Type B pancreatic cell (in vitro differentiated cells): ENCODE results near the gene UMODL1. TPM values are rescaled to one million over a fixed set of nuclear protein-coding genes. Genes with fewer than 3 reads are reported as not detected.

ENCODE experiments used
- DNase-seq: peaks from one replicate; pipeline ENCODE4 v3.0.0; 2021; ENCODE audit warnings: mixed read lengths; ENCODE audit not compliant: unreplicated experiment; ENCODE audit errors: extremely low spot score
- H3K27ac Mint-ChIP-seq: 2 replicates; pipeline ENCODE4 v1.8.0; 2021; ENCODE audit warnings: mild to moderate bottlenecking, mixed read lengths
- H3K27me3 Mint-ChIP-seq: 2 replicates; pipeline ENCODE4 v1.8.0; 2021; ENCODE audit warnings: mixed read lengths
- H3K36me3 Mint-ChIP-seq: 2 replicates; pipeline ENCODE4 v1.8.0; 2021; ENCODE audit warnings: mixed read lengths
- H3K4me1 Mint-ChIP-seq: one replicate; pipeline ENCODE4 v1.8.0; 2021; ENCODE audit warnings: mixed read lengths; ENCODE audit not compliant: unreplicated experiment
- H3K4me3 Mint-ChIP-seq: 2 replicates; pipeline ENCODE4 v1.8.0; 2021; ENCODE audit warnings: mild to moderate bottlenecking, mixed read lengths
- H3K9me3 Mint-ChIP-seq: 2 replicates; pipeline ENCODE4 v1.8.0; 2021; ENCODE audit warnings: mixed read lengths
- total RNA-seq: library from RNA; stranded (reverse); gene quantifications from 2 replicates; pipeline ENCODE4 v1.2.1, GENCODE V29; 2021; ENCODE audit warnings: low replicate concordance
- TF ChIP-seq, protein P1 (sequence below): fragments of 200-600 bp; sonication (generic); conservative IDR thresholded peaks from 2 replicates; pipeline ENCODE4 v1.5.0; 2021; ENCODE audit warnings: antibody characterized with exemption, mild to moderate bottlenecking

UMODL1 gene
- total RNA-seq, 1 donor from 2014 or later: 0.36 TPM

DNA sequence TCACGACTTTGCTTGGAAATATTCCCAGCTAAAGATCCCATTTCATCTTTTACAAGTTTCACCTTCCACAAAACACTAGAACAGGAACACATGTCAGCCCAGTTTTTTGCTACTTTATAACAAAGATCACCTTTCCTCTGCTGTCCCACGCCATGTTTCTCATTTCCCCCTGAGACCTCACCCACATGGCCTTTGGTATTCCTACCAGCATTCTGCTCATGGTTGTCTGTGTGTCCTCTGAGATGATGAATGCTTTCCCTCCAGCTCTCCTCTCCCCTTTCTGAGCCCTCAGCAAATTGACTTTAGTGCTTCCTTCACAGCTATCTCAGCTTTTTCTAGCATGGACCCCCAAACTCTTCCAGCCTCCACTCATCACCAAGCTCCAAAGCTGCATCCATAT, 115.5 kb downstream of the UMODL1 start:
- H3K4me1 Mint-ChIP-seq: peaks cover 2% of the 10 kb centered on the region
- H3K36me3 Mint-ChIP-seq: no peaks in the 10 kb centered on the region
- TF ChIP-seq, protein P1, sequence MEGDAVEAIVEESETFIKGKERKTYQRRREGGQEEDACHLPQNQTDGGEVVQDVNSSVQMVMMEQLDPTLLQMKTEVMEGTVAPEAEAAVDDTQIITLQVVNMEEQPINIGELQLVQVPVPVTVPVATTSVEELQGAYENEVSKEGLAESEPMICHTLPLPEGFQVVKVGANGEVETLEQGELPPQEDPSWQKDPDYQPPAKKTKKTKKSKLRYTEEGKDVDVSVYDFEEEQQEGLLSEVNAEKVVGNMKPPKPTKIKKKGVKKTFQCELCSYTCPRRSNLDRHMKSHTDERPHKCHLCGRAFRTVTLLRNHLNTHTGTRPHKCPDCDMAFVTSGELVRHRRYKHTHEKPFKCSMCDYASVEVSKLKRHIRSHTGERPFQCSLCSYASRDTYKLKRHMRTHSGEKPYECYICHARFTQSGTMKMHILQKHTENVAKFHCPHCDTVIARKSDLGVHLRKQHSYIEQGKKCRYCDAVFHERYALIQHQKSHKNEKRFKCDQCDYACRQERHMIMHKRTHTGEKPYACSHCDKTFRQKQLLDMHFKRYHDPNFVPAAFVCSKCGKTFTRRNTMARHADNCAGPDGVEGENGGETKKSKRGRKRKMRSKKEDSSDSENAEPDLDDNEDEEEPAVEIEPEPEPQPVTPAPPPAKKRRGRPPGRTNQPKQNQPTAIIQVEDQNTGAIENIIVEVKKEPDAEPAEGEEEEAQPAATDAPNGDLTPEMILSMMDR: no peak
- H3K27ac Mint-ChIP-seq: no peak overlapping the region
- peaks cover 15% of the 10 kb centered on the region for H3K9me3 Mint-ChIP-seq
- no peak for DNase-seq
- peaks cover 2% of the 10 kb centered on the region for H3K27me3 Mint-ChIP-seq
- no peak overlapping the region for H3K4me3 Mint-ChIP-seq

DNA sequence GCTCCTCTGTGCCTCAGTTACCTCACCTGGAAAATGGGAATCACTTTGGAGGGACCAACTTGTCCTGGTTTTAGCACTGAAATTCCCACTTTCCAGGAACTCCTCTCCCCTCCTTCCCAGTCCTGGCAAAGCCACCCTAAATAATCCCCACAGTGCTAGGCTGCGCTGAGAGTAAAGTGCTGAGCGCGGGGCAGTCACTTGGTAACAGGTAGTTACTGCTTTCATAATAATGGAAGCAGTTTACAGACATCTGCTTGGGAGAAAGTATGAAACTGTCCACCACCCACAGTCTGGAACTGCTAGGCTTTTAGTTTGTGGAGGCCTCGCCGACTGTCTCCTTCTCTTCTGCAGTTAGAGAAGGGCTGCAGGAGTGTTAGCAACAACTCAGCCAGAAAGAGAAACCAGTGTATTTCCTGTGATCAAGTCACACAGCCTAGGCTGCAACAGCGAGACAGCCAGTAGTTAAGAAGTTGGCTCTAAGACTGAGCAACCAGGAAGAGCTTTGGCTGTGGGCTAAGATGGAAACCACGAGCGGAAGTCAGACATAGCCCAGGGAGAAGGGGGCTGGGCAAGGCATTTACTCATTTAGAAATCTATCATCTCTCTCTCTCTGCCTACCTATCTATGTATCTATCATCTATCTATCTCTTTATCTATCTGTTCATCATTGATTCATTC, 117.0 kb downstream of the UMODL1 start:
- Mint-ChIP-seq H3K27ac (no peak overlapping the region), H3K4me1 (peaks cover 11% of the 10 kb centered on the region), H3K36me3 (no peaks in the 10 kb centered on the region), H3K27me3 (peaks cover 9% of the 10 kb centered on the region), H3K4me3 (no peak overlapping the region), H3K9me3 (peaks cover 15% of the 10 kb centered on the region)
- no peak for DNase-seq
- TF ChIP-seq, protein P1: no peak

DNA sequence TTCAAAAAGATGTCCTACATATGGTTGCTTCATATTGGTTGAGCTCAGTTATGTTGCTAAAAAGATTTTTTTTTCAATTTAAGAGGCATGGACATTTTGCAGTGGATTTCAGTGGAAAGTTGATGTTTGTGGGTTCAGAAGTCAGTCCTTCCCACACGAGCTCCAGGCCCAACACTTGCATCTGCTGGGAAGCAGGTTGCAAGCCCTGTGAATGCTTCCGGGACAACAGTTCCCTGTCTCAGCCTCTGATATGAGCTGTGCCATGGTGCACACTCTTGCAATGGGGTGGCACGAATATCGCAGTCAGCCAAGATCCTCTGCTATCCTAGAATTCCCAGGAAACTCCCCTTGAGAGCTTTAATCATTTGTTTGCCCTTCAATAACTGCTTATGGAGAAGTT, 117.5 kb downstream of the UMODL1 start:
- Mint-ChIP-seq H3K4me3 (no peak overlapping the region), H3K36me3 (no peaks in the 10 kb centered on the region), H3K27me3 (peaks cover 9% of the 10 kb centered on the region), H3K9me3 (peaks cover 15% of the 10 kb centered on the region), H3K4me1 (peaks cover 11% of the 10 kb centered on the region), H3K27ac (no peak overlapping the region)
- TF ChIP-seq, protein P1: no peak
- no peak for DNase-seq

DNA sequence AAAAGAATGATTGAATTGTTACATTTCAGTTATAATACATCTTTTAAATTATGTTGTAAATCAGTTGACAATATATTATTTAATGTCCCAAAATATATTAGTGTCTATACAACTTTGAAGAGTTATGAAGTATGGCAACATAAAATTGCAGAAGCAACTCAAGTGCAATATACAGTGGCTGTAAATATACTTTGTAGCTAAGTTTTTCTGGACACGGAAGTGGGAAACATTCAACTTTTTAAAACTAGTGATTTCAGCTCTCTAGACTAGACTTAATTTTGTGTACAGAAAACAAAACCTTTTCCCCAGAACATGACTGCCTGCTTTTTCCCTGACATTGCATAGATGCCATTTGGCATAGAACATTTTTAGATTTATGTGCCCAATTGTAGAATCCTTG, 118.3 kb downstream of the UMODL1 start:
- Mint-ChIP-seq H3K9me3 (peaks cover 15% of the 10 kb centered on the region), H3K27ac (no peak overlapping the region), H3K4me3 (no peak overlapping the region), H3K4me1 (peaks cover 11% of the 10 kb centered on the region), H3K27me3 (peaks cover 9% of the 10 kb centered on the region), H3K36me3 (no peaks in the 10 kb centered on the region)
- TF ChIP-seq, protein P1: no peak
- no peak for DNase-seq

DNA sequence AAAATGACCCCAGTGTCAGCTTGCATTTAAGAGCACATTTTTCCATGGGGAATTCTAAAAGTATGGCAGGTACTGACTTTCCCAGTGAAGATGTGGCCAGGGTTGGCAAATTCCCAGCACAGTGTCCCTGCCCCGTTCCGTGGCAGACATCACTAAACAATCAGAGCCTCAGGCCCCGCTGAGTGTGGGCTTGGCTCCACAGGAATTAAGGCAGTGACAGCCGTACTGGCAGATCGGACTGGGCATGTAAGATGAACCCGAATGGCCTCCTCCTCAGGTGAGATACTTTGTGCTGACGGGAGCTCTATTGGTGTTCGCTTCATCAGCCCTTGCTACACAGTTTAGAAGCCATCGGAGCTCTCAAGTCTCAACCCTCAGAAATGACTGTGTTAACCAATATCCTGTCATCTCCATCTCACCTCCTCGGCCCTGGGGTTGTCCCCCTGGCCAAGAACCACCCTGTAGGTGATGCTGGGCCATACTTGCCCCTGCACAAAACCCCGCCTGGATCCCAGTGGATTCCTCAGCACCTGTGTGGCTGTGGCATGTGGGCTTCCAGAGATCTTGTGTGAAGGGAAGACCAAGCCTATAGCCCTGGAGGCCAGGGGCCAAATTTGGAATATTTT, 118.9 kb downstream of the UMODL1 start:
- no peak overlapping the region for H3K4me3 Mint-ChIP-seq
- peaks cover 9% of the 10 kb centered on the region for H3K27me3 Mint-ChIP-seq
- H3K4me1 Mint-ChIP-seq: peaks cover 11% of the 10 kb centered on the region
- peaks cover 15% of the 10 kb centered on the region for H3K9me3 Mint-ChIP-seq
- no peaks in the 10 kb centered on the region for H3K36me3 Mint-ChIP-seq
- H3K27ac Mint-ChIP-seq: no peak overlapping the region
- TF ChIP-seq, protein P1: no peak
- DNase-seq: no peak
